Glutamatergic neuron (in vitro differentiated cells): ENCODE measurements around the gene EEFSEC. TPM values are rescaled to one million over a fixed set of nuclear protein-coding genes. Genes with fewer than 3 reads are reported as not detected.
A peak's percentile ranks its signal among the peaks of the same experiment; 100 is the strongest.

Experiments used
- DNase-seq: peaks from one replicate; pipeline ENCODE4 v3.0.0; 2022
- H3K27ac Mint-ChIP-seq: one replicate; pipeline ENCODE4 v1.8.0; 2020; ENCODE audit warnings: mild to moderate bottlenecking, mixed read lengths, inconsistent platforms; ENCODE audit not compliant: unreplicated experiment
- H3K27me3 Mint-ChIP-seq: one replicate; pipeline ENCODE4 v1.8.0; 2020; ENCODE audit warnings: mild to moderate bottlenecking, moderate library complexity, mixed read lengths, inconsistent platforms; ENCODE audit not compliant: unreplicated experiment
- H3K36me3 Mint-ChIP-seq: one replicate; pipeline ENCODE4 v1.8.0; 2020; ENCODE audit warnings: mild to moderate bottlenecking, mixed read lengths, inconsistent platforms; ENCODE audit not compliant: unreplicated experiment
- H3K4me1 Mint-ChIP-seq: one replicate; pipeline ENCODE4 v1.8.0; 2020; ENCODE audit warnings: mild to moderate bottlenecking, low read depth, mixed read lengths, inconsistent platforms; ENCODE audit not compliant: unreplicated experiment
- H3K4me3 Mint-ChIP-seq: one replicate; pipeline ENCODE4 v1.8.0; 2020; ENCODE audit warnings: mild to moderate bottlenecking, mixed read lengths, inconsistent platforms; ENCODE audit not compliant: unreplicated experiment
- H3K9me3 Mint-ChIP-seq: one replicate; pipeline ENCODE4 v1.8.0; 2020; ENCODE audit warnings: mild to moderate bottlenecking, moderate library complexity, mixed read lengths, inconsistent platforms; ENCODE audit not compliant: unreplicated experiment
- total RNA-seq: library from RNA; stranded (reverse); fragmentation: NEBNext Ultra II Directional; extraction: Animal tissue kit (Norgen Biotek cat#: 25700); gene quantifications from one replicate; pipeline ENCODE4 v1.2.1, GENCODE V29; 2021; ENCODE audit not compliant: unreplicated experiment
- TF ChIP-seq, protein P1 (sequence below): fragments of 200-600 bp; sonication (generic); IDR thresholded peaks from one replicate; pipeline ENCODE4 v1.5.0; 2021; ENCODE audit not compliant: partially characterized antibody, unreplicated experiment

The EEFSEC gene
- total RNA-seq, 1 donor from 2014 or later: 8.3 TPM

DNA sequence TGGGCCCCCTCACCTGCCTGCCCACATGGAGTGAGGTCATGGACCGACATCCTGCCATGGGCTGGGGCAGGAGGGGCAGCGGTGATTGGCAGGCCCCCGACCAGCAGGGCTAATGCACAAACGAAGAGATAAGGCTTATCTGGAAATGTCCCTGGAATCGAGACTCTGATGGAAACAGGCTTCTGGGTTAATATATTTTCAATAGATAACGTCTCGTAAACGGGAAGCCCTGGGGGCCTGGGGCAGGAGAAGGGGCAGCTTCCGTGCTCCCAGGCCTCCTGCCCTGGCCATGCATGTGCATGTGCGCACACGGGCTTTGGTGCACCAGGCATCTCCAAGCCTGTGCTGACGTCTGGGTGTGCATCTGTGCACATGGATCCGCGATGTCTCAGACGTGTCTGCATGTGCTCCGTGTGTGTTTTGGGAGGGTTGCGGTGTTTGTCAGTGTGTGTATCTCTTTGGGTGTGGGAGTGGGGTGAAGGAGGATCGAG is 258.3 kb downstream of the EEFSEC start:
- TF ChIP-seq, protein P1, sequence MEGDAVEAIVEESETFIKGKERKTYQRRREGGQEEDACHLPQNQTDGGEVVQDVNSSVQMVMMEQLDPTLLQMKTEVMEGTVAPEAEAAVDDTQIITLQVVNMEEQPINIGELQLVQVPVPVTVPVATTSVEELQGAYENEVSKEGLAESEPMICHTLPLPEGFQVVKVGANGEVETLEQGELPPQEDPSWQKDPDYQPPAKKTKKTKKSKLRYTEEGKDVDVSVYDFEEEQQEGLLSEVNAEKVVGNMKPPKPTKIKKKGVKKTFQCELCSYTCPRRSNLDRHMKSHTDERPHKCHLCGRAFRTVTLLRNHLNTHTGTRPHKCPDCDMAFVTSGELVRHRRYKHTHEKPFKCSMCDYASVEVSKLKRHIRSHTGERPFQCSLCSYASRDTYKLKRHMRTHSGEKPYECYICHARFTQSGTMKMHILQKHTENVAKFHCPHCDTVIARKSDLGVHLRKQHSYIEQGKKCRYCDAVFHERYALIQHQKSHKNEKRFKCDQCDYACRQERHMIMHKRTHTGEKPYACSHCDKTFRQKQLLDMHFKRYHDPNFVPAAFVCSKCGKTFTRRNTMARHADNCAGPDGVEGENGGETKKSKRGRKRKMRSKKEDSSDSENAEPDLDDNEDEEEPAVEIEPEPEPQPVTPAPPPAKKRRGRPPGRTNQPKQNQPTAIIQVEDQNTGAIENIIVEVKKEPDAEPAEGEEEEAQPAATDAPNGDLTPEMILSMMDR: no peak
- no peaks in the 10 kb centered on the region for H3K36me3 Mint-ChIP-seq
- H3K27me3 Mint-ChIP-seq: peaks cover 19% of the 10 kb centered on the region
- no peak for DNase-seq
- no peak overlapping the region for H3K4me3 Mint-ChIP-seq
- peaks cover 15% of the 10 kb centered on the region for H3K4me1 Mint-ChIP-seq
- peaks cover 9% of the 10 kb centered on the region for H3K9me3 Mint-ChIP-seq
- peak overlapping the region; percentile 9 for H3K27ac Mint-ChIP-seq

DNA sequence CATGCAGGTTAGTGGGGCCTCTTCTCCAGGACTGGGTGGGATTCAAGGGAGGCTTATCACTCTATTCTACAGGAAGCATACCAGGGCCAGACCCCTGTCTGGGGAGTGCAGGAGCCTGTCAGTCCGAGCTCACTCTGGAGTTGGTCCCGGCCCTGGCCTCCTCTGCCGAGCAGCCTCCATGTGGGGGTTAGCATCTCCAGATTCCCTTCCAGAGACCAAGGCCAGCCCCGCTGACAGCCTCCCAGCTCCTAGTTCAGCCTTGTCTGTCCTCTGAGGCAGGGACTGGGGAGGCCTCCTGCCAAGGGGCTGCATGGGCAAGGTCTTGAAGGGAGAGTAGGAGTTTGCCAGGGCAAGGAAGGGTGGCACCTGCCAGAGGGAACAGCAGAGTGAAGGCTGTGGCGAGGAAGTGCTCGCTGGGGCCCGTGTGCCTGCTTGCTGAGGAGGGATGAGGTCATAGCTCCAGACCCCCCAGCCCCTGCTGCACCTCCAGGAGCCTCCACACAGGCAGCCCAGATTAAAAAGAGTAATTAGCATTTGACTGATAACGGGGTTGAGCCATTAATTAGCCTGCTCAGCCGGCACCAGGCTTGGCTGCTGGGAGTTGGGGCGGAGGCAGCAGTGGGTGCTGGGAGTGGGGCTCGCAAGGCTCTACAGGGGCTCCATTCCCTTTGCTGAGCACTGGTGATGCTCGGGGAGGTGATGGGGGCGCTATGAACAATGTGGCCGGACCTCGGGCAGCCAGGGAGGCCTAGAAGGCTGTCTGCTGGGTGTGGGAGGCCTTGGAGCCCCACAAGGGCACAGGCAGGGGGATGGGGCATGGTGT is 259.1 kb downstream of the EEFSEC start:
- Mint-ChIP-seq H3K4me1 (peaks cover 15% of the 10 kb centered on the region), H3K9me3 (peaks cover 5% of the 10 kb centered on the region), H3K36me3 (no peaks in the 10 kb centered on the region), H3K27ac (no peak overlapping the region), H3K4me3 (no peak overlapping the region), H3K27me3 (peaks cover 24% of the 10 kb centered on the region)
- DNase-seq: no peak
- TF ChIP-seq, protein P1: no peak

GRCh38 chr3:128413003-128413370 is 259.7 kb downstream of the EEFSEC start:
- Mint-ChIP-seq H3K4me1 (peaks cover 15% of the 10 kb centered on the region), H3K27ac (no peak overlapping the region), H3K4me3 (no peak overlapping the region), H3K36me3 (no peaks in the 10 kb centered on the region), H3K9me3 (peaks cover 5% of the 10 kb centered on the region), H3K27me3 (peaks cover 23% of the 10 kb centered on the region)
- DNase-seq: no peak
- TF ChIP-seq, protein P1: no peak

GRCh38 chr3:128413413-128414205 is 260.3 kb downstream of the EEFSEC start:
- Mint-ChIP-seq H3K9me3 (peaks cover 5% of the 10 kb centered on the region), H3K4me1 (peaks cover 13% of the 10 kb centered on the region)

More at GRCh38 chr3:128413413-128414205, 260.3 kb downstream of the EEFSEC start:
- no peak overlapping the region for H3K4me3 Mint-ChIP-seq
- no peak for DNase-seq
- TF ChIP-seq, protein P1: no peak
- H3K36me3 Mint-ChIP-seq: peaks cover under 1% of the 10 kb centered on the region
- peaks cover 21% of the 10 kb centered on the region for H3K27me3 Mint-ChIP-seq
- no peak overlapping the region for H3K27ac Mint-ChIP-seq
